ENCODE measurements around the gene APLN.

APLN gene

DNA sequence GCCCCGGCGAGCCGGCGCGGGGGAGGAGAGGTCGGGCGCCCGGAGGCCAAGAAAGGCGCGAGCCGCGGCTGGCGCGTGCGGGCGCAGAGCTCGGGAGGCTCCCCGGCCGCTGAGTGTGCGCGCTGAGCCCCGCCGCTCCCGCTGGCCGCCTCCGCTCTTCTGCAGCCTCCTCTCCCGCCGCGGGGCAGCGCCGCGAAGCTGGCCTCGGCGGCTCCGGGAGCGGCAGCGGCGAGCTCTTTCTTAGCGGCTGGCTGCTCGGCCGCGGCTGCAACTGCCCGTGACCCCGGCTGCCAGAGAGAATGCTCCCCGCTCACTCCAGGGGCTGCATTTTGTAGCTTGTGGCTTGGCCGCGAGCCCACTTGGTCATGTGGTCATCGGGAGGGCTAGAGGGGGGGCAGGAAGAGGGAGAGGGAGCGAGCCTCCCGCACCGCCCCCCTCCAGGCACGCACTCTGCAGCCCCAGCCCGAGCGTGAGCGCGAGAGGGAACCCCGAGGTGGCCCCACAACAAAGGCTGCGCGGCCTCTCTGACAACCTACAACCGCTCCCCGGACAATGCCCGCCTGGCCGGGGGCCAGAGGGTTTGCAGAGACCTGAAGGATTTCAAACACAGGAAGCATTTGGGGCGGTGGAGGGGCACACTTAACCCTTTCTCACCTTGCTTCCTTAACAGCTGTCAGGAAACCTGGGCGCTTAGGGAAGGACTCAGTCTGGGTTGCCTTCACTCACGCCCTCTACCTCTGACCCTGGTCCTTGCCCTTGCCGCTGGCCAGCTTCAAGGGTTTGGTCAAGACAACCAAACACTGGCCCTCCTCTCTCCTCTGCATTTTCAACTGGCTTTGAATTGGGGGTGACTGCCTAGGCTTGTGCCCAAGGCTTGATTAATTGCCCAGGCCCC, at the start of gene APLN (continued):
- TF ChIP-seq, protein P1, sequence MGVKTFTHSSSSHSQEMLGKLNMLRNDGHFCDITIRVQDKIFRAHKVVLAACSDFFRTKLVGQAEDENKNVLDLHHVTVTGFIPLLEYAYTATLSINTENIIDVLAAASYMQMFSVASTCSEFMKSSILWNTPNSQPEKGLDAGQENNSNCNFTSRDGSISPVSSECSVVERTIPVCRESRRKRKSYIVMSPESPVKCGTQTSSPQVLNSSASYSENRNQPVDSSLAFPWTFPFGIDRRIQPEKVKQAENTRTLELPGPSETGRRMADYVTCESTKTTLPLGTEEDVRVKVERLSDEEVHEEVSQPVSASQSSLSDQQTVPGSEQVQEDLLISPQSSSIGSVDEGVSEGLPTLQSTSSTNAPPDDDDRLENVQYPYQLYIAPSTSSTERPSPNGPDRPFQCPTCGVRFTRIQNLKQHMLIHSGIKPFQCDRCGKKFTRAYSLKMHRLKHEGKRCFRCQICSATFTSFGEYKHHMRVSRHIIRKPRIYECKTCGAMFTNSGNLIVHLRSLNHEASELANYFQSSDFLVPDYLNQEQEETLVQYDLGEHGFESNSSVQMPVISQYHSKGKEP (tag by site-specific recombination; IDR thresholded peaks at IDR 0.05) = 0 out of 2 replicates have a peak, but pooled peaks have one; percentile 52
- TF ChIP-seq SP2 (tag by site-specific recombination; IDR thresholded peaks at IDR 0.05) = 0 out of 2 replicates have a peak, but pooled peaks have one; percentile 17
- TF ChIP-seq ZNF629 (tag by site-specific recombination; IDR thresholded peaks at IDR 0.05) = 0 out of 2 replicates have a peak, but pooled peaks have one; percentile 20
- TF ChIP-seq HIC1 (tag by site-specific recombination; IDR thresholded peaks at IDR 0.05) = peak; percentile 45; the same call in 1 of the 2 replicates
- TF ChIP-seq ZNF140 (tag by site-specific recombination; IDR thresholded peaks at IDR 0.05) = no peak
- peak; percentile 72 for TF ChIP-seq ZNF335 (tag by site-specific recombination; conservative IDR thresholded peaks at IDR 0.05)
- TF ChIP-seq, protein P2, sequence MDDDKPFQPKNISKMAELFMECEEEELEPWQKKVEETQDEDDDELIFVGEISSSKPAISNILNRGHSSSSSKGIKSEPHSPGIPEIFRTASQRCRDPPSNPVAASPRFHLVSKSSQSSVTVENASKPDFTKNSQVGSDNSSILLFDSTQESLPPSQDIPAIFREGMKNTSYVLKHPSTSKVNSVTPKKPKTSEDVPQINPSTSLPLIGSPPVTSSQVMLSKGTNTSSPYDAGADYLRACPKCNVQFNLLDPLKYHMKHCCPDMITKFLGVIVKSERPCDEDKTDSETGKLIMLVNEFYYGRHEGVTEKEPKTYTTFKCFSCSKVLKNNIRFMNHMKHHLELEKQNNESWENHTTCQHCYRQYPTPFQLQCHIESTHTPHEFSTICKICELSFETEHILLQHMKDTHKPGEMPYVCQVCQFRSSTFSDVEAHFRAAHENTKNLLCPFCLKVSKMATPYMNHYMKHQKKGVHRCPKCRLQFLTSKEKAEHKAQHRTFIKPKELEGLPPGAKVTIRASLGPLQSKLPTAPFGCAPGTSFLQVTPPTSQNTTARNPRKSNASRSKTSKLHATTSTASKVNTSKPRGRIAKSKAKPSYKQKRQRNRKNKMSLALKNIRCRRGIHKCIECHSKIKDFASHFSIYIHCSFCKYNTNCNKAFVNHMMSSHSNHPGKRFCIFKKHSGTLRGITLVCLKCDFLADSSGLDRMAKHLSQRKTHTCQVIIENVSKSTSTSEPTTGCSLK (tag by site-specific recombination; IDR thresholded peaks at IDR 0.05) = no peak
- TF ChIP-seq ZNF114 (tag by site-specific recombination; IDR thresholded peaks at IDR 0.05) = 0 out of 2 replicates have a peak, but pooled peaks have one; percentile 36
- peak; percentile 76 for TF ChIP-seq ZNF341 (tag by site-specific recombination; IDR thresholded peaks at IDR 0.05; ENCODE audit: low read depth)
- no peak for TF ChIP-seq ZNF146 (tag by site-specific recombination; IDR thresholded peaks at IDR 0.05)
- TF ChIP-seq, protein P3, sequence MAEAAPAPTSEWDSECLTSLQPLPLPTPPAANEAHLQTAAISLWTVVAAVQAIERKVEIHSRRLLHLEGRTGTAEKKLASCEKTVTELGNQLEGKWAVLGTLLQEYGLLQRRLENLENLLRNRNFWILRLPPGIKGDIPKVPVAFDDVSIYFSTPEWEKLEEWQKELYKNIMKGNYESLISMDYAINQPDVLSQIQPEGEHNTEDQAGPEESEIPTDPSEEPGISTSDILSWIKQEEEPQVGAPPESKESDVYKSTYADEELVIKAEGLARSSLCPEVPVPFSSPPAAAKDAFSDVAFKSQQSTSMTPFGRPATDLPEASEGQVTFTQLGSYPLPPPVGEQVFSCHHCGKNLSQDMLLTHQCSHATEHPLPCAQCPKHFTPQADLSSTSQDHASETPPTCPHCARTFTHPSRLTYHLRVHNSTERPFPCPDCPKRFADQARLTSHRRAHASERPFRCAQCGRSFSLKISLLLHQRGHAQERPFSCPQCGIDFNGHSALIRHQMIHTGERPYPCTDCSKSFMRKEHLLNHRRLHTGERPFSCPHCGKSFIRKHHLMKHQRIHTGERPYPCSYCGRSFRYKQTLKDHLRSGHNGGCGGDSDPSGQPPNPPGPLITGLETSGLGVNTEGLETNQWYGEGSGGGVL (tag by site-specific recombination; IDR thresholded peaks at IDR 0.05) = peak; percentile 98
- TF ChIP-seq ZNF37A (tag by site-specific recombination; IDR thresholded peaks at IDR 0.05) = no peak; the same call in 1 of the 2 replicates
- TF ChIP-seq ZFHX2 (tag by site-specific recombination; conservative IDR thresholded peaks at IDR 0.05) = peak; percentile 6; the same call in 1 of the 2 replicates

DNA sequence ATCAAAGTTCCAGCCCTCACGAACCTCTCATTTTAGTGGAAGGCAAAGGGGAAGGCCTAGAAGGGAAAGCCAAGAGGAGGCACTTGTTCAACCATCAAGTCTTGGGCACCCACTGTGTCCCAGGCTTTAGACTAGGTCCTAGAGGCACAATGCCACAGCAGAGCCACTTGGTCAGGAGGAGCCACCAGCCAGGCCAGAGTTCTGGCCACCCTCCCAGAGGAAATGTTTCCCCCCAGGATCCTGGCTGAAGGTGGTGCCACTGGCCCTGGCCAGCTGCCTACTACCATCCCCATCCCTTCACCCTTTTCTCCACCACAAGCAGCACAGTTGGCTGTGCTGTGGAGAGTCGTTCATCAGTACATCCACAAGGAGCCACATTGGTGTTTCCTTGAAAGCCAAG, 49.7 kb upstream of the APLN start:
- no peaks in the 10 kb centered on the region; the same call in none of the 2 replicates for H3K9me3 ChIP-seq (ENCODE audit: control insufficient read depth, insufficient read depth, low read depth, low read length)
- TF ChIP-seq, protein P4, sequence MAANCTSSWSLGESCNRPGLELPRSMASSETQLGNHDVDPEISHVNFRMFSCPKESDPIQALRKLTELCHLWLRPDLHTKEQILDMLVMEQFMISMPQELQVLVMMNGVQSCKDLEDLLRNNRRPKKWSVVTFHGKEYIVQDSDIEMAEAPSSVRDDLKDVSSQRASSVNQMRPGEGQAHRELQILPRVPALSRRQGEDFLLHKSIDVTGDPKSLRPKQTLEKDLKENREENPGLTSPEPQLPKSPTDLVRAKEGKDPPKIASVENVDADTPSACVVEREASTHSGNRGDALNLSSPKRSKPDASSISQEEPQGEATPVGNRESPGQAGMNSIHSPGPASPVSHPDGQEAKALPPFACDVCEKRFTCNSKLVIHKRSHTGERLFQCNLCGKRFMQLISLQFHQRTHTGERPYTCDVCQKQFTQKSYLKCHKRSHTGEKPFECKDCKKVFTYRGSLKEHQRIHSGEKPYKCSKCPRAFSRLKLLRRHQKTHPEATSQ (tag by site-specific recombination; IDR thresholded peaks at IDR 0.05) = no peak
- no peak for TF ChIP-seq YY1 (tag by site-specific recombination; IDR thresholded peaks at IDR 0.05)
- TF ChIP-seq, protein P5, sequence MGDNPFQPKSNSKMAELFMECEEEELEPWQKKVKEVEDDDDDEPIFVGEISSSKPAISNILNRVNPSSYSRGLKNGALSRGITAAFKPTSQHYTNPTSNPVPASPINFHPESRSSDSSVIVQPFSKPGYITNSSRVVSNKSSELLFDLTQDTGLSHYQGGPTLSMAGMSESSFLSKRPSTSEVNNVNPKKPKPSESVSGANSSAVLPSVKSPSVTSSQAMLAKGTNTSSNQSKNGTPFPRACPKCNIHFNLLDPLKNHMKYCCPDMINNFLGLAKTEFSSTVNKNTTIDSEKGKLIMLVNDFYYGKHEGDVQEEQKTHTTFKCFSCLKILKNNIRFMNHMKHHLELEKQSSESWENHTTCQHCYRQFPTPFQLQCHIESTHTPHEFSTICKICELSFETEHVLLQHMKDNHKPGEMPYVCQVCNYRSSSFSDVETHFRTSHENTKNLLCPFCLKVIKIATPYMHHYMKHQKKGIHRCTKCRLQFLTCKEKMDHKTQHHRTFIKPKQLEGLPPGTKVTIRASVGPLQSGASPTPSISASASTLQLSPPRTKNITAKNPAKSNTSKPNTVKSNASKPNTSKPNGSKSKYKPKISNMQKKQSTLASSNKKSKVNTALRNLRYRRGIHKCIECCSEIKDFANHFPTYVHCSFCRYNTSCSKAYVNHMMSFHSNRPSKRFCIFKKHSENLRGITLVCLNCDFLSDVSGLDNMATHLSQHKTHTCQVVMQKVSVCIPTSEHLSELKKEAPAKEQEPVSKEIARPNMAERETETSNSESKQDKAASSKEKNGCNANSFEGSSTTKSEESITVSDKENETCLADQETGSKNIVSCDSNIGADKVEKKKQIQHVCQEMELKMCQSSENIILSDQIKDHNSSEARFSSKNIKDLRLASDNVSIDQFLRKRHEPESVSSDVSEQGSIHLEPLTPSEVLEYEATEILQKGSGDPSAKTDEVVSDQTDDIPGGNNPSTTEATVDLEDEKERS (tag by site-specific recombination; IDR thresholded peaks at IDR 0.05) = no peak
- TF ChIP-seq ATF2 (tag by site-specific recombination; IDR thresholded peaks at IDR 0.05; ENCODE audit: low read depth) = no peak
- no peak for TF ChIP-seq ZXDB (tag by site-specific recombination; IDR thresholded peaks at IDR 0.05)
- TF ChIP-seq ZSCAN18 (tag by site-specific recombination; IDR thresholded peaks at IDR 0.05) = no peak

More for the DNA sequence above, 49.7 kb upstream of the APLN start:
- H3K4me1 ChIP-seq (ENCODE audit: control insufficient read depth, insufficient read depth, low read length) = no peaks in the 10 kb centered on the region
- no peak overlapping the region for H3K4me3 ChIP-seq (ENCODE audit: low read depth, low read length)
- POLR2A ChIA-PET = no interaction called here
- no peaks in the 10 kb centered on the region for H3K36me3 ChIP-seq (ENCODE audit: control insufficient read depth in 2 of 2, insufficient read depth in 1 of 2, low read length in 2 of 2)
- CTCF ChIA-PET = no interaction called here
- H3K27ac ChIP-seq (ENCODE audit: extremely low read depth, low read depth, low read length) = no peak overlapping the region
